Measurements from ENCODE around the gene EPS15.

- TF ChIP-seq CTCF (IDR thresholded peaks at IDR 0.05), result no peak
- TF ChIP-seq POLR2A (IDR thresholded peaks at IDR 0.05), result no peak
These were observed 196.5 kb downstream of the EPS15 start for GRCh38 chr1:51322417-51323101.

Data from adrenal gland (tissue), 5 donors.